ENCODE data around the gene USP24.

- TF ChIP-seq POLR2A (IDR thresholded peaks at IDR 0.05) (no peak), CTCF (IDR thresholded peaks at IDR 0.05) (no peak)
Observed at GRCh38 chr1:55089683-55090082, 125.5 kb downstream of the USP24 start.
